ENCODE measurements around the gene SCN1B. TPM values are rescaled to one million over a fixed set of nuclear protein-coding genes. Genes with fewer than 3 reads are reported as not detected.

Gene SCN1B
- total and polyA plus RNA-seq, 5 donors from 2014 or later = 0.08 to 2.0 (median 0.17) TPM; not detected in 1

DNA sequence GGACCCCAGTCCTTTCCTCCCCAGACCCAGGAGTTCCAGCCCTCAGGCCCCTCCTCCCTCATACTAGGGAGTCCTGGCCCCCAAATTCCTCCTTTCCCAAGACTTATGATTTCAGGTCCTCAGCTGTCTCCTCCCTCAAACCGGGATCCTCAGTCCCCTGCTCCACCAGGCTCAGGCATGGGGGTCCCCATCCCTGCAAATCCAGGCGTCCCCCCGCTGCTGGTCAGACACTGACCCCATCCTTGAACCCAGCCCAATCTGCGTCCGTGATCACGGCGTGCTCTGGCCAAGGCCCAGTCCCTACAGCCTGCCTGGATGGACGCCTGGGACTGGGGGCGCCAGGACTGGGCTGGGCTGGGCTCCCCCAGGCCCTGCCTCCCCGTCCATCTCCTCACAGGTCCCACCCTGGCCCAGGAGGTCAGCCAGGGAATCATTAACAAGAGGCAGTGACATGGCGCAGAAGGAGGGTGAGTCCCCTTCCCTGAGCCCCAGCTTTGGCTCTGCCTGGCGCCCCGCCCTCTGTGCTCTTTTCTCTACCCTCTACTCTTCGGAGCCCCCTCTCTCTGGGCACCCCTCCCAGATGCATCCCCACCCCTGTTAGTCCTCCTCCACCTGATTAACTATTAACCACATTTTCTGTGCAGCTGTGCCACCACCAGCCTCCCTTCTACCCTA, 11.9 kb downstream of the SCN1B start:
- Mint-ChIP-seq H3K4me1 (peaks cover 0 to 56% (median 24%) of the 10 kb centered on the region in 4 donors), H3K4me3 (no peak overlapping the region), H3K27ac (peak overlapping the region in 1 of 3 donors; percentile 69), H3K36me3 (no peaks in the 10 kb centered on the region), H3K9me3 (peaks cover 0 to 1% (median 0%) of the 10 kb centered on the region in 7 donors), H3K27me3 (peaks cover 28% of the 10 kb centered on the region)
- Histone ChIP-seq H3K36me3 (ENCODE audit: control insufficient read depth, insufficient read depth, low read length) (no peaks in the 10 kb centered on the region), H3K4me3 (ENCODE audit: low read depth, low read length) (no peak overlapping the region), H3K4me1 (ENCODE audit: control insufficient read depth, insufficient read depth, low read length, poor library complexity, severe bottlenecking) (peaks cover 24% of the 10 kb centered on the region), H3K27ac (ENCODE audit: insufficient read depth, low read length, poor library complexity, severe bottlenecking) (no peak overlapping the region), H3K9me3 (ENCODE audit: control insufficient read depth in 2 of 2, low read length in 2 of 2) (no peaks in the 10 kb centered on the region), H3K27me3 (ENCODE audit: control insufficient read depth, insufficient read depth, low read length) (no peaks in the 10 kb centered on the region)
- ATAC-seq (ENCODE audit: low read depth in 2 of 2) (no peak), DNase-seq (no peak)

DNA sequence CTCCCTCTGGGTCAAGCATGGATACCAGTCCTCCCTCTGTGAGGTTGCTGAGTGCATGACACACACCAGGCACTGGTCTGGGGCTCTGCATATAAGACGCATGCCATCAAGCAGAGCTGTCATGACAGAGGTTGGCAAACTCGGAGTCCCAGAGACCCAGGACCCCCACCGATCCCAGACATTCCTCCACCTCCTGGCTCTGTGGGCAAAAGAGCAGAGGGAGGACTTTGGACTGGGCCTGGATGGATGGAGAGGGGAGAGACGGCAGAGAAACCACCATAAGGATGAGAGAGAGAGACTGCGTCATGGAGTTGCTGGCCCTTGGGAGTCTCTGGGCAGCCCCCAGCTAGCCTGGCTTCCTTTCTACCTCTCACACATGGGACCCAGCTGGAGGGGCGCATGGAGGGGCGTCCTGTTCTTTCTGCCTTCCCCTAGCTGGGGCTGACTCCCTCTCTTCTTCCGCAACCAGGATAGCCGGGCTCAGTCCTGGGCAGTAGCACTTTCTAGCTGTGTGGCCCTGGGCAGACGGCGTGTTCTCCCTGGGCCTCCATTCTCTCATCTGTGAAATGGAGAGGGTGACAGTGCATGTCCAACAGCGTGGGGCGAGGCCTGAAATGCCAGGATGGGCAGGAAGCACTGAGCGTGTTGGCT, 12.8 kb downstream of the SCN1B start:
- Histone ChIP-seq H3K27me3 (ENCODE audit: control insufficient read depth, insufficient read depth, low read length) (no peaks in the 10 kb centered on the region), H3K4me1 (ENCODE audit: control insufficient read depth, insufficient read depth, low read length, poor library complexity, severe bottlenecking) (peaks cover 24% of the 10 kb centered on the region), H3K9me3 (ENCODE audit: control insufficient read depth in 2 of 2, low read length in 2 of 2) (no peaks in the 10 kb centered on the region), H3K4me3 (ENCODE audit: low read depth, low read length) (no peak overlapping the region), H3K27ac (ENCODE audit: insufficient read depth, low read length, poor library complexity, severe bottlenecking) (no peak overlapping the region), H3K36me3 (ENCODE audit: control insufficient read depth, insufficient read depth, low read length) (no peaks in the 10 kb centered on the region)
- Mint-ChIP-seq H3K4me1 (peaks cover 0 to 55% (median 24%) of the 10 kb centered on the region in 4 donors), H3K9me3 (peaks cover 0 to 1% (median 0%) of the 10 kb centered on the region in 7 donors), H3K4me3 (peak overlapping the region in 1 of 4 donors; percentile 63), H3K27ac (peak overlapping the region in 1 of 3 donors; percentile 25), H3K27me3 (peaks cover 28% of the 10 kb centered on the region), H3K36me3 (no peaks in the 10 kb centered on the region)
- no peak for ATAC-seq (ENCODE audit: low read depth in 2 of 2)
- DNase-seq = no peak

DNA sequence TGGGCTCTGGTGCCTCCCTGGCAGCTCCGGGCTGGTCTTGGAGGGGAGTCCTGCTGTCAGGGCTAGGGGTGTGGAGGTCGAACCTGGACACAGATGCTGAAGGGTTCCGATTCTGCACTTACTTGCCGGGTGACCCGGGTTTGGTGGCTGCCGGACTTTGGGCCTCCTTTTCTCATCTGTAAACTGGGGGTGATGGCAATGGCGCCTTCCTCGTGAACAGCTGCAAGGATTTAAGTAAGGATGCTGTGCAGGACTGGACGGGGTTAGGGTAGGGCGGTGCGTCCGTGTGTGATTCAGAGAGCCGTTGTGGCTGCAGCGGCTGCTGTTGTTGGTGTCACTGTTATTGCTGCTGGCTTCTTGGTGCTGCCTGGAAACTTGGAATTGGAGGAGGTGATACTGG, 13.6 kb downstream of the SCN1B start:
- peaks cover 28% of the 10 kb centered on the region for H3K27me3 Mint-ChIP-seq
- H3K27me3 ChIP-seq (ENCODE audit: control insufficient read depth, insufficient read depth, low read length) = no peaks in the 10 kb centered on the region
- no peak overlapping the region for H3K4me3 ChIP-seq (ENCODE audit: low read depth, low read length)
- no peaks in the 10 kb centered on the region for H3K9me3 ChIP-seq (ENCODE audit: control insufficient read depth in 2 of 2, low read length in 2 of 2)
- H3K27ac ChIP-seq (ENCODE audit: insufficient read depth, low read length, poor library complexity, severe bottlenecking) = no peak overlapping the region
- H3K4me1 ChIP-seq (ENCODE audit: control insufficient read depth, insufficient read depth, low read length, poor library complexity, severe bottlenecking) = peaks cover 24% of the 10 kb centered on the region
- peak overlapping the region in 1 of 4 donors; percentile 68 for H3K4me3 Mint-ChIP-seq
- DNase-seq (no peak), ATAC-seq (ENCODE audit: low read depth in 2 of 2) (no peak)
- peaks cover 0 to 3% (median 0%) of the 10 kb centered on the region in 7 donors for H3K9me3 Mint-ChIP-seq
- H3K36me3 ChIP-seq (ENCODE audit: control insufficient read depth, insufficient read depth, low read length) = no peaks in the 10 kb centered on the region
- peaks cover 0 to 48% (median 23%) of the 10 kb centered on the region in 4 donors for H3K4me1 Mint-ChIP-seq
- H3K27ac Mint-ChIP-seq = no peak overlapping the region
- no peaks in the 10 kb centered on the region for H3K36me3 Mint-ChIP-seq

DNA sequence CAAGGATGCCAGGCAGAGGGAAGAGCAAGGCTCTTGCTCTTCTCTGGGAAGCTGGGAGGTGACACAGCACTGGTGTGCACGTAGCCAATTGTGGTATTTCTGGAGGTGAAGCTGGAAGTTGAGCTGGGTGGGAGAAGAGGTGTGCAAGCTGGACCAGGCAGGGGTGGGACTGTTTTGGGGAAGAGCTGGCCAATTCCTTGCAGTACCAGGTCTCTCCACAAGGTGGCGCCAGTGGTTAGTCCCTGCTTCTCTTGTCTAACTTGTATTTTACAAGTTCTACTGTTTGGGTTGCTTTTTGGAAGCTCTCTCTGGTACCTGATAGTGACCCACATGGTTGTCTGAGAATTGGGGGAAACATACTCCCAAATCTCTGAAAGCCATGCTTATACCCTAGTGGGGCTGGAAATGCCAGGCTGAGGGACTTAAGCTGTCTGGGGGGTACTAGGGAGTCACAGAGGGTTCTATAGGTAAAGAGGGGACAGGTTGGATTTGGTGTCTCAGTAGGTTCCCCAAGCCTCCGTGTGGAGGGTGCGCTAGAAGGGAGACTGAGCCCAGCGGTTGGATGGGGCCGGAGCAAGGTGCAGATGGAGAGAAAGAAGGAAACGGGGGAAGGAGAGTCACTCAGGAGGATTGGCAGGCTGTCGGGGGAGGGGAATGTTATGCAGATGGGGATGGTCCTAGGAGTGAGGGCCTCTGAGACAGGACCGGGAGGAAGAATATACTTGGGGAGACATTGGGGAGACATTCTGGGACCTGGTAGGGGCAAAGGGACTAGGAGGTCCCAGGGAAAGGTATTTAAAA, 14.2 kb downstream of the SCN1B start:
- Mint-ChIP-seq H3K4me3 (peak overlapping the region in 2 of 4 donors; percentile 53 to 68), H3K4me1 (peaks cover 0 to 42% (median 22%) of the 10 kb centered on the region in 4 donors), H3K27ac (peak overlapping the region in 2 of 3 donors; percentile 26 to 67), H3K9me3 (peaks cover 0 to 3% (median 0%) of the 10 kb centered on the region in 7 donors), H3K27me3 (peaks cover 28% of the 10 kb centered on the region), H3K36me3 (no peaks in the 10 kb centered on the region)
- H3K36me3 ChIP-seq (ENCODE audit: control insufficient read depth, insufficient read depth, low read length) = no peaks in the 10 kb centered on the region
- no peaks in the 10 kb centered on the region for H3K9me3 ChIP-seq (ENCODE audit: control insufficient read depth in 2 of 2, low read length in 2 of 2)
- no peak overlapping the region for H3K27ac ChIP-seq (ENCODE audit: insufficient read depth, low read length, poor library complexity, severe bottlenecking)
- ATAC-seq (ENCODE audit: low read depth in 2 of 2) = no peak
- H3K4me1 ChIP-seq (ENCODE audit: control insufficient read depth, insufficient read depth, low read length, poor library complexity, severe bottlenecking) = peaks cover 24% of the 10 kb centered on the region
- H3K4me3 ChIP-seq (ENCODE audit: low read depth, low read length) = no peak overlapping the region
- no peaks in the 10 kb centered on the region for H3K27me3 ChIP-seq (ENCODE audit: control insufficient read depth, insufficient read depth, low read length)
- peak; percentile 45 to 52 (median 51) for DNase-seq

DNA sequence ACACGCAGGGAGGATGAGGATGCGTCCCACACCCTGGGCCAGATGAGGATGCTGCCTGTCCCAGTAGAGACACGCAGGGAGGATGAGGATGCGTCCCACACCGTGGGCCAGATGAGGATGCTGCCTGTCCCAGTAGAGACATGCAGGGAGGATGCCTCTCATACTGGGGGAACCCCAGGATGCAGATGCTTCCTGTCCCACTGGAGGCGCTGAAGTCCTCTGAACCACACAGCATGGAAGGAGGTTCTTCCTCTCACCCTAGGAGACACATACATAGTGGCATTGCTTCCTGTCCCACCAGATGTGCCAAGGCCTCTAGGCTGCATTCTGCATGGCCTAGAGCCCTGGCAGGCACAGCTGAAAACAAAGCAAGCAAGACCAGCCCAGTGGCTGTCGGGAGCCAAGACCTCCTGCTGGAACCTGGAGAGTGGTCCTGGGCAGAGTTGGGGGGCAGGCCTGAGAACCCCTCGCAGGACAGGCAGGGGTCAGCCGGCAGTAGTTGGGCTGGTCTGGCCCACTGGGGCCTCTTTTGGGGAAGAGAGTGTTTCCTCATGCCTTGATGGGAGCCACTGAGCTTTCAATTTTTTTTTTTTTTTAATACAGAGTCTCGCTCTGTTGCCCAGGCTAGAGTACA, 15.5 kb downstream of the SCN1B start:
- Mint-ChIP-seq H3K4me1 (peaks cover 0 to 34% (median 16%) of the 10 kb centered on the region in 4 donors), H3K36me3 (no peaks in the 10 kb centered on the region), H3K4me3 (no peak overlapping the region), H3K27ac (peak overlapping the region in 2 of 3 donors; percentile 11 to 14), H3K27me3 (peaks cover 22% of the 10 kb centered on the region), H3K9me3 (peaks cover 0 to 3% (median 0%) of the 10 kb centered on the region in 7 donors)
- Histone ChIP-seq H3K36me3 (ENCODE audit: control insufficient read depth, insufficient read depth, low read length) (no peaks in the 10 kb centered on the region), H3K27ac (ENCODE audit: insufficient read depth, low read length, poor library complexity, severe bottlenecking) (no peak overlapping the region), H3K4me3 (ENCODE audit: low read depth, low read length) (no peak overlapping the region), H3K9me3 (ENCODE audit: control insufficient read depth in 2 of 2, low read length in 2 of 2) (no peaks in the 10 kb centered on the region), H3K4me1 (ENCODE audit: control insufficient read depth, insufficient read depth, low read length, poor library complexity, severe bottlenecking) (peaks cover 13% of the 10 kb centered on the region), H3K27me3 (ENCODE audit: control insufficient read depth, insufficient read depth, low read length) (no peaks in the 10 kb centered on the region)
- DNase-seq (peak in 2 of 3 donors; percentile 47 to 66), ATAC-seq (ENCODE audit: low read depth in 2 of 2) (peak; percentile 83)

DNA sequence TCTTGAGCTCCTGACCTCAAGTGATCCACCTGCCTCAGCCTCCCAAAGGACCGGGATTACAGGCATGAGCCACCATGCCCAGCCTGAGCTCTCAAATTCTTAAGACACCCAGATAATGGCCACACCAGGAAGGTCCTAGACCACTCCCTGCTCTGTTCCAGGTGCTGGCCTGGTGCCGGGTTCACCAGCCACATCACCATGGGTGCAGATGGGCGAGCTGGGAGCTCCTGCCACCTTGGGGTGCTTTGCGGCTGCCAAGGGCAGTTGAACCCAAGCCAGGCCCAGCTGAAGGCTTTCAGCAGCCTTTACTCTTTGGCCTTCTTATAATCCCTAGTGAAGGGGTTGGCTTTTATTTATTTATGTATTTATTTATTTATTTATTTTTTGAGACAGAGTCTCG, 16.2 kb downstream of the SCN1B start:
- H3K27me3 ChIP-seq (ENCODE audit: control insufficient read depth, insufficient read depth, low read length) = no peaks in the 10 kb centered on the region
- DNase-seq = no peak
- no peaks in the 10 kb centered on the region for H3K9me3 ChIP-seq (ENCODE audit: control insufficient read depth in 2 of 2, low read length in 2 of 2)
- Mint-ChIP-seq H3K4me1 (peaks cover 0 to 30% (median 16%) of the 10 kb centered on the region in 4 donors), H3K36me3 (no peaks in the 10 kb centered on the region), H3K9me3 (peaks cover 0 to 3% (median 0%) of the 10 kb centered on the region in 7 donors), H3K4me3 (no peak overlapping the region), H3K27me3 (peaks cover 19% of the 10 kb centered on the region), H3K27ac (no peak overlapping the region)
- H3K4me3 ChIP-seq (ENCODE audit: low read depth, low read length) = no peak overlapping the region
- no peaks in the 10 kb centered on the region for H3K36me3 ChIP-seq (ENCODE audit: control insufficient read depth, insufficient read depth, low read length)
- H3K4me1 ChIP-seq (ENCODE audit: control insufficient read depth, insufficient read depth, low read length, poor library complexity, severe bottlenecking) = peaks cover 7% of the 10 kb centered on the region
- no peak overlapping the region for H3K27ac ChIP-seq (ENCODE audit: insufficient read depth, low read length, poor library complexity, severe bottlenecking)
- no peak for ATAC-seq (ENCODE audit: low read depth in 2 of 2)

DNA sequence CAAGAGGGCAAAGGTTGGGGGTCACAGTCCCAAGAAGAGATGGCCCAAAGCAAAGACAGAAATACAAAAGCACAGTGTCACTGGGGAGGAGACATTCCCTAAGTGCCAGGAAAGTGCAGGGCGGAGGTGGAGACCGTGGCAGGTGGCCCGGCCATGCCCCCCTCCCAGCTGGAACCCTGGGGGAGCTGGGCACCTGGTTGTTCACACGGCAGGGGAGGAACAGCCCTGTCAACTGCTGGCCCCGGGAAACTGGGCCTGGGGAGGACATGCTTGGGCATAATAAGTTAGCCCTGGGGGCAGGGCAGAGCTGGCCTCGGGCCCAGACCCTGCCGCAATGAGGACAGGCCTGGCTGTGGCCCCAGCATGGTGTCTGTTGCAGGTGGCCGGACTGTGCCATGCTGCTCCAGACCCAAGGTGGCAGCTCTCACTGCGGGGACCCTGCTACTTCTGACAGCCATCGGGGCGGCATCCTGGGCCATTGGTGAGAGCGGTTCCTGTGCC, 18.7 kb downstream of the SCN1B start:
- peaks cover 0 to 20% (median 13%) of the 10 kb centered on the region in 4 donors for H3K4me1 Mint-ChIP-seq
- no peak overlapping the region for H3K27ac Mint-ChIP-seq
- Histone ChIP-seq H3K27me3 (ENCODE audit: control insufficient read depth, insufficient read depth, low read length) (no peaks in the 10 kb centered on the region), H3K36me3 (ENCODE audit: control insufficient read depth, insufficient read depth, low read length) (no peaks in the 10 kb centered on the region), H3K27ac (ENCODE audit: insufficient read depth, low read length, poor library complexity, severe bottlenecking) (no peak overlapping the region), H3K9me3 (ENCODE audit: control insufficient read depth in 2 of 2, low read length in 2 of 2) (no peaks in the 10 kb centered on the region), H3K4me1 (ENCODE audit: control insufficient read depth, insufficient read depth, low read length, poor library complexity, severe bottlenecking) (peaks cover 4% of the 10 kb centered on the region), H3K4me3 (ENCODE audit: low read depth, low read length) (no peak overlapping the region)
- DNase-seq = no peak
- H3K36me3 Mint-ChIP-seq = no peaks in the 10 kb centered on the region
- peaks cover 0 to 2% (median 0%) of the 10 kb centered on the region in 7 donors for H3K9me3 Mint-ChIP-seq
- H3K27me3 Mint-ChIP-seq = peaks cover 7% of the 10 kb centered on the region
- H3K4me3 Mint-ChIP-seq = no peak overlapping the region
- no peak for ATAC-seq (ENCODE audit: low read depth in 2 of 2)

Data from CD4-positive, CD25-positive, alpha-beta regulatory T cell (primary cell).